ENCODE measurements around the gene MMP25.

Gene MMP25

DNA sequence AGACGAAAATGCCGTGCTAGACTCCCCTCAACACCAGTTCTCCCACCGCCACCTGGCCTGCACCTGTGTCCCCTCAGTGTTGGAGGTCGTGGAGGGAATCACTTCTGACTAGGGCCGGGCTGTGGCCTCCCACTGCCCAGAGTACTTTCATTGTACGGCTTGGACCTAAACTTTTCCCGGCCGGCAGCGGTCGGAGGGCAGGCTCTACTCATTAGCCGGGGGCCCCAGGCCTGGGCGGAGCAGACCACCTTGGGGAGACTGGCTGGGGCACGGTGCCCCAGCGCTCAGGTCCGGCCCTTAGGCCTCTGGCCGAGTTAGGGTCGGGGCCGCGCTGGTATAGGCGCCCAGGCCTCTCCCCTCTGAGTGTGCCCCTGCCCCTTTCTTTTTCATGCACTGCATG lies 29.0 kb upstream of the MMP25 start:
- no peak for DNase-seq (ENCODE audit: low spot score)

DNA sequence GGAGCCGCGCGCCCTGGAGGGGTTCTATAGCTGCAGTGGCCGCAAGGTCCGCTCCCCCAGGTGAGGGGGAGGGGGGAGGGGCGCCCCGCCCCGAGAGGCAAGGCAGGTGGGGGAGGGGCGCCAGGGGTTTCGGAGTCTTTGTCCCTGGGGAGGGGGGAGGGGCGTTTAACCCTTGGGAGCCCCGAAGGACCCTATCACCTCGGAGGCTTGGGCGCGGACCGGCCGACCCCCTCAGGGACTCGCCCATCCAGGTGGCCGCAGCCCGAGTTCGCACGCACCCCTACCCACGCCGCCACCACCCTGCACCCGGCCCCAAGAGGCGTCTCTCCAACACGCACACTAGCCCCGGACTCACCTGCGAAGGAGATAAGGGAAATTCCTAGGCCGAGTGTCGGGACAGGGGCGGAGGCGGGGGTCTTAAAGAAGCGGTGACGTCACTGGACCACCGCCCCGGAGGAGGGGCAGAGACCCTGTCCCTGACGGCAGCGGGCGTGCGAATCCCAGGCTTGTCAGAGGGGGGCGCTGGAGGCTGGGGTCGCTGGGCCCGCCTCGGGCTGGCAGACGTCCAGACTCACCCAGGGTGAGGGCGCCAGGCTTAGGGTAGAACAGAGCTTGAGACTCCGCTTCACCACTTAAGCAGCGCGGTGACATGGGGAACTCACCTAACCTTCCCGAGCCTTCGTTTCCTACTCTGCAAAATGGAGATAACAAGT lies 28.4 kb upstream of the MMP25 start, which contains the start of gene CLDN6:
Gene CLDN6, minus strand, starts transcription at position 390 of the 713 bp plus-strand sequence. CDS start 2,162 bp downstream, outside the sequence.
- DNase-seq (ENCODE audit: low spot score), result peak; percentile 61

DNA sequence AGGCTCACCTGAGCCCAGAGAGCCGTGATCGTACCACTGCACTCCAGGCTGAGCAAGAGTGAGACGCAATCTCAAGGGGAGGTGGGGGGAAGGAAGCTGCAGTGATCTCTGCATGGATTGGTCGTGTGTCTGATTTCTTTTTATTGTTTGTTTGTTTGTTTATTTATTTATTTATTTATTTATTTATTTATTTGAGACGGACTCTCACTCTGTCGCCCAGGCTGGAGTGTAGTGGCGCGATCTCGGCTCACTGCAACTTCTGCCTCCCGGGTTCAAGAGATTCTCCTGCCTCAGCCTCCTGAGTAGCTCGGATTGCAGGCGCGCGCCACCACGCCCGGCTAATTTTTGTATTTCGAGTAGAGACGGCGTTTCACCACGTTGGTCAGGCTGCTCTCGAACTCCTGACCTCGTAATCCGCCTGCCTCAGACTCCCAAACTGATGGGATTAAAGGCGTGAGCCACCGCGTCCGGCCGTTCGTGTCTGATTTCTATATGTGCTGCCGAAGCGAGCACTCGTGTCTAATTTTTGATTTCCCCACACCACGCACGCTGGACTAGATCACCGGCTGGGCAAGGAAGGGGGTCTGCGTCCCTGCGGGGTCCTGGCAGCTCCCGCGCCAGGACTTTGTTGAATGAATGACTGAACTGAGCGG lies 26.6 kb upstream of the MMP25 start:
- no peak for DNase-seq (ENCODE audit: low spot score)

DNA sequence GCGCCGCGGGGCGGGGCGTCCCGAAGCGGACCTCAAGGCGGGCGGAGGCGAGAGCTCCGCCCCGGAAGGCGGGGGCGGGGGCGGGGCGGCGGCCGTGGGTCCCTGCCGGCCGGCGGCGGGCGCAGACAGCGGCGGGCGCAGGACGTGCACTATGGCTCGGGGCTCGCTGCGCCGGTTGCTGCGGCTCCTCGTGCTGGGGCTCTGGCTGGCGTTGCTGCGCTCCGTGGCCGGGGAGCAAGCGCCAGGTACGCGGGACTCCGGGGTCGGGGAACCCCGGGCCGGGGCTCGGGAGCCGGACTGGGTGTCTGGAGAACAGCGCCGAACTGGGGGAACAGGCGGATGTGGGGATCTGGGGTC lies 26.1 kb upstream of the MMP25 start, which contains the start of gene TNFRSF12A:
Gene TNFRSF12A, plus strand, starts transcription at position 122 of the 357 bp plus-strand sequence. Its CDS starts 30 bp downstream, at position 152.
- peak; percentile 72 for DNase-seq (ENCODE audit: low spot score)

DNA sequence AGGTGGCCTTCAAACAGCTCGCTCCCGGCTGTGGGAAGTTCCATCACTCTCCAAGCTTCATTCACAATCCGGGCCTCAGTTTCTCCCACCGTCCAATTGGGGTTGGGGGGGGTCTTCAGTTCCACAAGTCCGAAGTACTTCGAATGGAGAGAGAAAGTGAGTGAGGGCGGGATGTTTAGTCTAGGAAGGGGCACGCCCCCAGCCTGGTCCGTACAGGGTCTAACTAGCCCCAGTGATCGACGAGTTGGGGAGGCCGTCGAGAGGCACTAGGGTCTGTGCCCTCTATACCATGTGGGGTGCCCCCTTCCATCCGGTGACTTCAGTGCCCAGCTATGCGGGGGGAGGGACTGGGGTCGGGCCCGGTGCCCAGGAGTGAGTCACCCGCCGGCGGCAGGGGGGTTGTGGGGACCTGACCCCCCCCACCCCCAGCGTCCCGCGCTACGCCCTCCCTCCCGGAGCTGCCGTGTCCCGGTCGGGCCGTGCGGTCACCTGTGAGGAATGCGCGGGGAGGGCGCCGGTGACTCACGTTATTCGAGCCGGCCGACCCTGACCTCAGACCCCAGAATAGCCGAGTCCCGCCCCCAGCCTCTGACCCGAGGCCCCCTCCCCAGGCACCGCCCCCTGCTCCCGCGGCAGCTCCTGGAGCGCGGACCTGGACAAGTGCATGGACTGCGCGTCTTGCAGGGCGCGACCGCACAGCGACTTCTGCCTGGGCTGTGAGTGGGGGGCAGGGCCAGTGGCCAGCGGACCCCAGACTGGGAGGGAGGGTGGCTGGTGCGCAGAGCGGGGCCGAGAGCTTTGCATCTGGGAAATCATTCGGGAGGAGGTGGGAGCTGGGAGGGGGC lies 25.5 kb upstream of the MMP25 start:
- DNase-seq (ENCODE audit: low spot score), result peak; percentile 67

DNA sequence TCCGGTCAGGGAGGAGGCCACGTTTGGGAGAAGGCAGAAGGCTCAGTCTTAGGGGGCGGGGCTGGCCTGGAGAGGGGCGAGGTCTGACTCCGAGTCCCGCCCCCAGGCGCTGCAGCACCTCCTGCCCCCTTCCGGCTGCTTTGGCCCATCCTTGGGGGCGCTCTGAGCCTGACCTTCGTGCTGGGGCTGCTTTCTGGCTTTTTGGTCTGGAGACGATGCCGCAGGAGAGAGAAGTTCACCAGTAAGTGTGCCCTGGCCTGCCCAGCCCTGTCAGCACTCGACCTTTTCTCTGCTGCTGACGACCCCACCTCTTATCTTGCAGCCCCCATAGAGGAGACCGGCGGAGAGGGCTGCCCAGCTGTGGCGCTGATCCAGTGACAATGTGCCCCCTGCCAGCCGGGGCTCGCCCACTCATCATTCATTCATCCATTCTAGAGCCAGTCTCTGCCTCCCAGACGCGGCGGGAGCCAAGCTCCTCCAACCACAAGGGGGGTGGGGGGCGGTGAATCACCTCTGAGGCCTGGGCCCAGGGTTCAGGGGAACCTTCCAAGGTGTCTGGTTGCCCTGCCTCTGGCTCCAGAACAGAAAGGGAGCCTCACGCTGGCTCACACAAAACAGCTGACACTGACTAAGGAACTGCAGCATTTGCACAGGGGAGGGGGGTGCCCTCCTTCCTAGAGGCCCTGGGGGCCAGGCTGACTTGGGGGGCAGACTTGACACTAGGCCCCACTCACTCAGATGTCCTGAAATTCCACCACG lies 24.7 kb upstream of the MMP25 start:
- peak; percentile 74 for DNase-seq (ENCODE audit: low spot score)

DNA sequence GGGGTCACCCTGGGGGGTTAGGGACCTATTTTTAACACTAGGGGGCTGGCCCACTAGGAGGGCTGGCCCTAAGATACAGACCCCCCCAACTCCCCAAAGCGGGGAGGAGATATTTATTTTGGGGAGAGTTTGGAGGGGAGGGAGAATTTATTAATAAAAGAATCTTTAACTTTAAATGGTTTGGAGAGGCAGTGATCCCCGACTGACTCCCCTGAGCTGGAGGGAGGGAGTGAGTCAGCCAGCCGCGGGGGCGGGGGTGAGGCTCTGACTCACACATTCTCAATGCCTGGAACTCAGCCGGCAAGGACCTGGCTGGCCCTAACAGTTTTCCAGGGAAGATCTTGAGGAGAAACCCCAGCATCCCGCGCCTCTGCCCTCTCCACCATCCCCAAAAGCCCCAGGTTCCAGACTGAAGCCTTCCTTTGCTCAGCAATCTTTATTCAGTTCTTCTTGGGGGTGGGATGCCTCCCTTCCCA lies 24.1 kb upstream of the MMP25 start:
- DNase-seq (ENCODE audit: low spot score), result no peak

DNA sequence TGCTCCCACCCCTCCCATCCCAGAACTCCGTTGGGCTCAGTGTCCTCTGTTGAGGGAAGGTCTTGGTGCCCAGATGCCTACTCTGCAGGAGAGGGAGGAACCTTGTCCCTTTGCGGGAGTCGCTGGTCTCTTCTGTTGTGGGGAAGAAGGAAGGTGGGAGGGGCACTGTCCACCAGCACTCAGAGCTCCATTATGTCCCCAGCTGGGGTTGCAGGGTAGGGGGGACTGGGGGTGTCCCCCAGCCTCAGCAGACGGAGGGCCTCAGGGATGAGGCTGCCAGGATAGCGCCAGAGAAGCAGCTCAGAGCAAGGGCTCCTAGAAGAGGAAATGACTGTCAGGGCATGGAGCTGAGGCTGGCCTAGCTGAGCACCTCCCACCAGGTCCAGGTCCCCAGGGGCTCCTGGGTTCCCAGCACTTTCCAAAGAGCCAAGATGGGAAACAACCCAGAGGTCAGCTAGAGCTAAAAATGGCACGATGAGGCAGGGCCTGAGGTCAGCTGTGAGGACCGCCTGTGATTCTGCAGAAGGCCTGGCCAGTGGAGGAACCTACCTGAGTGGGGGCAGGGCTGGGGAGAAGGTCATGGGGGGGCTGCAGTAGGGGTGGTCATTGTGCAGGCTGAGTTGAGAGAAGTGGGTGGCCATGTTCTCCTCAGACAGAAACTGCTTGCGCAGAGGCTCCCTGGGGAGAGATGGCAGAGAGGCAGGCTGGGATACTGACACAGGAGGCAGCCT lies 23.5 kb upstream of the MMP25 start:
- DNase-seq (ENCODE audit: low spot score), result no peak

DNA sequence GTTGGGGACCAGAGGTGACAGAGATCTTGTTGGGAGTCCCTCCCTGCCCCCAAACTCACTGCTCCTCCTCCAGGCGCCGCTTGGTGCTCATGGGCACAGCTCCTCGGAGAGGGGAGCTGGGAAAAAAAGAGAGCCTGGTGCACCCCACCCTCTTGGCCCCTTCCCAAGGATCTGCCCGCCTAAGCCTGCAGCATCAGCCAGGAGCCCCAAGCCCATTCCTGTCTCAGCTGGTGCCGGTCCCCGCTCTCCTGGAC lies 23.0 kb upstream of the MMP25 start:
- no peak for DNase-seq (ENCODE audit: low spot score)

DNA sequence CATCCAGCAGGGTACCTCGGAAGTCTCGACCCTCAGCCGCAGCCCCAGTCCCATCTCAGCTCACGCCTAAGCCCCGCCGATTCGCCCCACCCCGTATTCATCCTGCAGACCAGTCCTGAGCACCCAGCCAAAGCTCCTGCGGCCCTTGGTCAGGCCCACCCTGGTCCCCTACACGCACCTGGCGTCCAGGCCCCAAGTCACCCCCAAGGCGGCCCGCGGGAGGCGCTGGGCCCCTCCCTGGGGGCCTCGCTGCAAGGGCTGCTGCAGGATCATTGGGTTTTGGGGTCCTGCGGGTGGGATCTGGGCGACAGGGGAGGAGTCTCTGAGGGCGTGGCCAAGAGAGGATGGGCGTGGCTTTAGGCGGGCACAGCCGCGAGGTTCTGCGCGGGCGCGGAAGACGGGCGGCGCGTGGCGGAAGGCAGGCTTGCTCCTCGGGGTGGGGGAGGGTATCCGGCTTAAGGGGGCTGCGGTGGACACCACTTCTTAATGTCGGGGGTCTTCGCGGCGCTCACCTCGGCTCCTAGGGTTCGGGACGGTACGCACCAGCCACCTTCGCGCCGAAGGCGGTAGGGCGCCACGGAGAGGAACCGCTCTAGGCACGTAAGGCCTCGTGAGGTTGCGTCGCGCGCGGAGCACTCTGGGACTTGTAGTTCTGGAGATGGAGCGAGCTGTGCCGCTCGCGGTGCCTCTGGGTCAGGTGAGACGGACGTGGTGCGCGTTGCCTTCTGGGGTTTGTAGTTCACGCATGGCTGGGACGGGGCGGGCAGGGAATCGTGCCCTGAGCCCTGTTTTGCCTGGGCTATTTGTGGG lies 22.5 kb upstream of the MMP25 start, which contains the start of the genes HCFC1R1 and THOC6:
Gene HCFC1R1, minus strand, starts transcription at position 274 of the 810 bp plus-strand sequence. Its CDS starts 1 bp downstream, at position 273.
Gene THOC6, plus strand, starts transcription at position 367 of the 810 bp plus-strand sequence. Its CDS starts 292 bp downstream, at position 659.
- DNase-seq (ENCODE audit: low spot score), result peak; percentile 91

DNA sequence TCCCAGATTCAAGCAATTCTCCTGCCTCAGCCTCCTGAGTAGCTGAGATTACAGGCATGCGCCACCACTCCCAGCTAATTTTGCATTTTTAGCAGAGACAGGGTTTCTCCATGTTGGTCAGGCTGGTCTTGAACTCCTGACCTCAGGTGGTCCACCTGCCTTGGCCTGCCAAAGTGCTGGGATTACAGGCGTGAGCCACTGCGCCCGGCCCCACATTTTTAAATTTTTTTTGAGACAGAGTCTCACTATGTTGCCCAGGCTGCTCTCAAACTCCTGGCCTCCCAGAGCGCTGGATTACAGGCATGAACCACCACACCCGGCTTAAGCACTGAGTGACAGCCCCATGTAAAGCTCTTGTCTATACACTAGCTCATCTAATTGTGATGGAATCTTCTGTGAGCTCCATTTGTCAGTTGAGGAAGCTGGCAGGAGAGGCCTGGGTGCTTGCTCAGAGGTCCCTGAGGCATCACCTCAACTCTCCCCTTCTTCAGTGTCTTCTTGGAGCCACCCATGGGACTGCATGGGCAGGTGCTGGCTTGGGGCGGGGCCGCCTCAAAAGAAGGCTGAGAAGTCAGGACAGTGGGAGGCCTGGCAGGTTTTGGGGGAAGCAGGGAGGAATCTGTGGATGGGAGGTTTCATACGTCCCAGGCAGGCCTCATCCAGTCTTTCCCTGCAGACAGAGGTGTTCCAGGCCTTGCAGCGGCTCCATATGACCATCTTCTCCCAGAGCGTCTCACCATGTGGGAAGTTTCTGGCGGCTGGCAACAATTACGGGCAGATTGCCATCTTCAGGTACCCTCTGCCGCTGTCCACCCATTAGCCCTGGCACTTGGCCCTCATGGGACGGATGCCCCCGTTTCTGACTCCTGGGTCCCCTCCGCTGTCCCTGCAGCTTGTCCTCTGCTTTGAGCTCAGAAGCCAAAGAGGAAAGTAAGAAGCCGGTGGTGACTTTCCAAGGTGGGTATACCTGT lies 21.0 kb upstream of the MMP25 start:
- no peak for DNase-seq (ENCODE audit: low spot score)

DNA sequence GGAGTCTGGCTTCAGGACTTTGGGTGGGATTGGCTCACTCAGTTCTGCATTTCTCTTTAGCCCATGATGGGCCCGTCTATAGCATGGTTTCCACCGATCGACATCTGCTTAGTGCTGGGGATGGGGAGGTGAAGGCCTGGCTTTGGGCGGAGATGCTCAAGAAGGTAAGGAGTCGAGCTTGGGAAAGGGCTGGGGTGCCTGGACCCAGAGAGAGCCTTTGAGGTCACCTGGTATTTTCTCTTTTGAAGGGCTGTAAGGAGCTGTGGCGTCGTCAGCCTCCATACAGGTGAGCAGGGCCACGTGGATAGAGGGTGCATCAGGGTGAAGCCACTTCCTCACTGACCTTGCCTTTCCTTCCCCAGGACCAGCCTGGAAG lies 20.4 kb upstream of the MMP25 start:
- DNase-seq (ENCODE audit: low spot score), result no peak

DNA sequence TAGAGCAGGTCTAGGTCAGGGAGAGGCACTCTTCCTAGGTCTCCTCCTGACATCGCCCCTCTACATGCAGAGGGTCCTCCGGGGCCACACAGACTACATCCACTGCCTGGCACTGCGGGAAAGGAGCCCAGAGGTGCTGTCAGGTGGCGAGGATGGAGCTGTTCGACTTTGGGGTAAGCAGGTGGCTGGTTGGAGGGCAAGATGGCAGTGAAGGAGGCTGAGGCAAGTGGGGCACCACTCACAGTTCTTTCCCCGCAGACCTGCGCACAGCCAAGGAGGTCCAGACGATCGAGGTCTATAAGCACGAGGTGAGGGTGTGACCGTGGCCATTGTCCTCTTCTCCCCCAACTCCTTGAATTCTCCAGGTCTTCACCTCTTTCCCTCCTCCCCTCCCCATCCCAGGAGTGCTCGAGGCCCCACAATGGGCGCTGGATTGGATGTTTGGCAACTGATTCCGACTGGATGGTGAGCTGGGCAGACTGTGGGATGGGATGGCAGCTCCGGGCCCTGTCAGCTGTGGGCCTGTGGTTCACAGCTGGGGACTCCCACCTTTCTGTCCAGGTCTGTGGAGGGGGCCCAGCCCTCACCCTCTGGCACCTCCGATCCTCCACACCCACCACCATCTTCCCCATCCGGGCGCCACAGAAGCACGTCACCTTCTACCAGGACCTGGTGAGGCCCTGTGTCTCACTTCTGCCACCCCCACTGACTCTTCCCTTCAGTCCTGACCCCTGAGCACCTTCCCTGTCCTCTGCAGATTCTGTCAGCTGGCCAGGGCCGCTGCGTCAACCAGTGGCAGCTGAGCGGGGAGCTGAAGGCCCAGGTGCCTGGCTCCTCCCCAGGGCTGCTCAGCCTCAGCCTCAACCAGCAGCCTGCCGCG lies 19.5 kb upstream of the MMP25 start:
- no peak for DNase-seq (ENCODE audit: low spot score)

DNA sequence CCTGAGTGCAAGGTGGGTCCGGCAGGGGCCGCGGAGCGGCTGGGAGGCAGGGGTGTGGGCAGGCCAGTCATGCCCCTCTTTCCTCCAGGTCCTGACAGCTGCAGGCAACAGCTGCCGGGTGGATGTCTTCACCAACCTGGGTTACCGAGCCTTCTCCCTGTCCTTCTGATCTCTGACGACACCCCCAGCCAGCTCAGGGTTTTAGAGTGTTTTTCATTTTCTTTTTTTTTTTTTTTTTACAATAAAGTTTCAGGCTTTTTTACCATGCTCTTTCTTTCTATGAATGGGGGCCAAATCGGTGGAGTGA lies 18.9 kb upstream of the MMP25 start:
- no peak for DNase-seq (ENCODE audit: low spot score)

DNA sequence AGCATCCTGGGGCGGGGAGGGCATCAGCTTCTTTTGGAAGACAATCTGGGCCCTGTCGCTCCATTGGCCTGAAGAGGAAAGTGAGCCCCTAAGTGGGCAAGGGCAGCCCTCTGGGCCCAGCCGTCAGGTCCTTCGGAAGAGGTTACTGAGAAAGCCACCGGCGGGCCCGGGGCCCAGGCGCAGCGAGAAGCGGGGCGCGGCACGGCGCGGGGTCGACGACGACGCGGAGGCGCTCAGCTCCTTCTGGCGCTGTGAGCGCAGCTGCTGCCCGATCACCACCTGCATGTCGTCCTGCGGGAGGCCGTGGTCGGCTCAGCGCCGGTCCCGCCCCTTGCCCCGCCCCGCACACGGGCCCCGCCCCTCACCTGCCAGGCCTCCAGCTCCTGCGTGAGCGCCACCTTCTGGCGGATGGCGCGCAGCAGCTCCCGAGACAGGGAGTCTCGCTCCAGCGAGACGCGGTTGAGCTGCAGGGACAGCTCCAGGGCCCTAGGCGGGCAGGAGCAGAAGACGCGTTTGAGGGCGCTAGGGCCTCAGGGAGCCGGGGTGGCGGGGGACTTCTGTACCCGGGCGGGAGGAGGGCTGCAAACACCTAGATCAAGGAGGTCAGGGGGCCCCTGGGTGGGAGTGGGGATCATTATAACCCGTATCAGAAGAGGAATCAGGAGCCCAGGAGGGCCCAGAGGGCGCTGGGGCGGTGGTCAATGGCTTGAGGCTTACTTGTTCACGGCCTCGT lies 18.2 kb upstream of the MMP25 start:
- peak; percentile 90 for DNase-seq (ENCODE audit: low spot score)

DNA sequence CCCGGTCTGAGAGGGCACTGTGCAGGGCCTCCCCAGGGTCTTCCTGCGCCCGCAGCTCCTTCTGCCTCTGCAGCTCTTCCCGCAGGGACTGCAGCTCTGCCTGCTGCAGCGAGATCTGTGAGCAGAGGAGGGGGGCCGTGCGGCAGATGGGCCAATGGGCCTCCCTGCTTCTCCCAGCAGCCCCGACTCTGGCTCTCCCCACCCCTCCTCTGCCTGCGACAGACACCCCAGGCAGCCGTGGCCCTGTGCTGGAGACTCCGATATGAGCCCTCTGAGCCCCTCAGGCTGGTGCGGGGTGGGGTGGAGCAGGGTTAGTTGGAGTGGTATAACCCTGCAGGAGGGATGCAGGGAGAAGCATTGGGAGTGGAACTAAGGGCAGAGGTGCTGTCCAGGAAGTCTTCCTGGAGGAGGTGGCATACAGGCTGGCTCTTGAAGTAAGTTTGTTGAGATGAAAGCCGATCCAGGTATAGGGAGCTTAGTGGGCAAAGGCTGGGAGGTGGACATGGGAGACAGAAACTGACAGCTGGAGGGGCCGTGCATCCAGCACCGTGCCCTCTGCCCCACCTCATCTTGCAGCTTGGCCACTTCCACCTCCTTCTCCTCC lies 17.5 kb upstream of the MMP25 start:
- no peak for DNase-seq (ENCODE audit: low spot score)
